Neuron (in vitro differentiated cells): ENCODE data around the gene FBXO48.

Source experiments
- H2AFZ ChIP-seq: one replicate; pipeline ENCODE4 v1.6.1; 2013; ENCODE audit warnings: low read depth, mild to moderate bottlenecking, inconsistent platforms, low read length, moderate library complexity
- H3K27me3 ChIP-seq: one replicate; pipeline ENCODE4 v1.6.1; 2013; ENCODE audit warnings: low read length; ENCODE audit not compliant: insufficient read depth
- H3K36me3 ChIP-seq: one replicate; pipeline ENCODE4 v1.6.1; 2013; ENCODE audit warnings: low read length; ENCODE audit not compliant: insufficient read depth
- H3K4me1 ChIP-seq: one replicate; pipeline ENCODE4 v1.6.1; 2013; ENCODE audit warnings: low read length; ENCODE audit not compliant: insufficient read depth
- H3K4me3 ChIP-seq: 2 replicates; pipeline ENCODE4 v1.5.1; 2013; ENCODE audit warnings: mild to moderate bottlenecking, low read length, moderate library complexity
- H3K9me3 ChIP-seq: one replicate; pipeline ENCODE4 v1.6.1; 2013; ENCODE audit warnings: low read length

Gene FBXO48

GRCh38 chr2:68467077-68467960 is at the start of gene FBXO48, which contains the start of gene APLF:
Gene FBXO48, minus strand, starts transcription at chr2:68467294. Its CDS starts 2,149 bp downstream, at chr2:68465145.
Gene APLF, plus strand, starts transcription at chr2:68467585. Its CDS starts 147 bp downstream, at chr2:68467732.
- peak within 1 kb of the TSS; percentile 75 for H3K4me3 ChIP-seq
- H3K4me1 ChIP-seq: peaks cover 15% of the 10 kb centered on the region
- H3K36me3 ChIP-seq: no peaks in the 10 kb centered on the region
- H3K27me3 ChIP-seq: no peaks in the 10 kb centered on the region
- H3K9me3 ChIP-seq: no peaks in the 10 kb centered on the region
- peak within 1 kb of the TSS; percentile 99 for H2AFZ ChIP-seq

GRCh38 chr2:68516051-68516955 is 49.2 kb upstream of the FBXO48 start:
- Histone ChIP-seq H2AFZ (no peak overlapping the region), H3K4me1 (no peaks in the 10 kb centered on the region), H3K9me3 (no peaks in the 10 kb centered on the region), H3K27me3 (no peaks in the 10 kb centered on the region), H3K36me3 (no peaks in the 10 kb centered on the region), H3K4me3 (no peak overlapping the region)

GRCh38 chr2:68514316-68514929 is 47.3 kb upstream of the FBXO48 start:
- Histone ChIP-seq H3K4me1 (no peaks in the 10 kb centered on the region), H2AFZ (no peak overlapping the region), H3K4me3 (no peak overlapping the region), H3K27me3 (no peaks in the 10 kb centered on the region), H3K36me3 (no peaks in the 10 kb centered on the region), H3K9me3 (no peaks in the 10 kb centered on the region)

- Histone ChIP-seq H3K9me3 (no peaks in the 10 kb centered on the region), H3K27me3 (no peaks in the 10 kb centered on the region), H3K4me1 (no peaks in the 10 kb centered on the region), H3K4me3 (no peak overlapping the region), H3K36me3 (no peaks in the 10 kb centered on the region), H2AFZ (no peak overlapping the region)
These were observed 45.9 kb upstream of the FBXO48 start for GRCh38 chr2:68512966-68513365.

GRCh38 chr2:68512326-68512725 is 45.2 kb upstream of the FBXO48 start:
- Histone ChIP-seq H3K27me3 (no peaks in the 10 kb centered on the region), H3K4me1 (no peaks in the 10 kb centered on the region), H2AFZ (no peak overlapping the region), H3K9me3 (no peaks in the 10 kb centered on the region), H3K36me3 (no peaks in the 10 kb centered on the region), H3K4me3 (no peak overlapping the region)

- Histone ChIP-seq H3K4me3 (no peak overlapping the region), H3K36me3 (no peaks in the 10 kb centered on the region), H2AFZ (no peak overlapping the region), H3K9me3 (no peaks in the 10 kb centered on the region), H3K4me1 (no peaks in the 10 kb centered on the region), H3K27me3 (no peaks in the 10 kb centered on the region)
These were observed 39.1 kb upstream of the FBXO48 start for GRCh38 chr2:68506170-68506569.

GRCh38 chr2:68505603-68506159 is 38.6 kb upstream of the FBXO48 start:
- H3K27me3 ChIP-seq: no peaks in the 10 kb centered on the region
- H3K9me3 ChIP-seq: no peaks in the 10 kb centered on the region
- H3K4me1 ChIP-seq: no peaks in the 10 kb centered on the region
- no peak overlapping the region for H2AFZ ChIP-seq
- no peaks in the 10 kb centered on the region for H3K36me3 ChIP-seq
- no peak overlapping the region for H3K4me3 ChIP-seq

GRCh38 chr2:68501768-68502167 is 34.7 kb upstream of the FBXO48 start:
- Histone ChIP-seq H3K36me3 (no peaks in the 10 kb centered on the region), H3K27me3 (no peaks in the 10 kb centered on the region), H3K9me3 (peaks cover 2% of the 10 kb centered on the region), H2AFZ (no peak overlapping the region), H3K4me3 (no peak overlapping the region), H3K4me1 (no peaks in the 10 kb centered on the region)

- no peaks in the 10 kb centered on the region for H3K36me3 ChIP-seq
- no peaks in the 10 kb centered on the region for H3K4me1 ChIP-seq
- no peak overlapping the region for H2AFZ ChIP-seq
- no peak overlapping the region for H3K4me3 ChIP-seq
- H3K27me3 ChIP-seq: no peaks in the 10 kb centered on the region
- H3K9me3 ChIP-seq: peaks cover 3% of the 10 kb centered on the region
These were observed 33.6 kb upstream of the FBXO48 start for GRCh38 chr2:68500649-68501048.

GRCh38 chr2:68499133-68499532 is 32.0 kb upstream of the FBXO48 start:
- Histone ChIP-seq H3K36me3 (no peaks in the 10 kb centered on the region), H3K9me3 (peaks cover 6% of the 10 kb centered on the region), H3K4me3 (no peak overlapping the region), H3K4me1 (no peaks in the 10 kb centered on the region), H2AFZ (no peak overlapping the region), H3K27me3 (no peaks in the 10 kb centered on the region)

- Histone ChIP-seq H3K27me3 (no peaks in the 10 kb centered on the region), H3K4me1 (no peaks in the 10 kb centered on the region), H3K9me3 (peaks cover 3% of the 10 kb centered on the region), H2AFZ (no peak overlapping the region), H3K36me3 (no peaks in the 10 kb centered on the region), H3K4me3 (no peak overlapping the region)
These were observed 24.5 kb upstream of the FBXO48 start for GRCh38 chr2:68491582-68491981.

GRCh38 chr2:68489282-68489681 is 22.2 kb upstream of the FBXO48 start:
- H3K4me3 ChIP-seq: no peak overlapping the region
- H3K27me3 ChIP-seq: no peaks in the 10 kb centered on the region
- H3K9me3 ChIP-seq: peaks cover under 1% of the 10 kb centered on the region
- H3K4me1 ChIP-seq: no peaks in the 10 kb centered on the region
- H3K36me3 ChIP-seq: no peaks in the 10 kb centered on the region
- no peak overlapping the region for H2AFZ ChIP-seq
